ENCODE measurements around the gene FUT3.

FUT3 gene

GRCh38 chr19:5851302-5851701, at the start of gene FUT3:
TSS of gene FUT3 (minus strand) at chr19:5851449.
- no peak for TF ChIP-seq CTCF (IDR thresholded peaks at IDR 0.05; ENCODE audit: insufficient read depth, low read depth, low read length, missing control alignments)
- H3K4me3 ChIP-seq (ENCODE audit: low read depth, low read length) = no peak within 1 kb of the TSS
- DNase-seq (ENCODE audit: low read depth) = no peak

GRCh38 chr19:5900976-5901375, 49.7 kb upstream of the FUT3 start:
- DNase-seq (ENCODE audit: low read depth) = no peak
- TF ChIP-seq CTCF (IDR thresholded peaks at IDR 0.05; ENCODE audit: insufficient read depth, low read depth, low read length, missing control alignments) = no peak
- no peak overlapping the region for H3K4me3 ChIP-seq (ENCODE audit: low read depth, low read length)

GRCh38 chr19:5899728-5900526, 48.7 kb upstream of the FUT3 start:
- TF ChIP-seq CTCF (IDR thresholded peaks at IDR 0.05; ENCODE audit: insufficient read depth, low read depth, low read length, missing control alignments) = no peak
- no peak for DNase-seq (ENCODE audit: low read depth)
- H3K4me3 ChIP-seq (ENCODE audit: low read depth, low read length) = no peak overlapping the region

DNA sequence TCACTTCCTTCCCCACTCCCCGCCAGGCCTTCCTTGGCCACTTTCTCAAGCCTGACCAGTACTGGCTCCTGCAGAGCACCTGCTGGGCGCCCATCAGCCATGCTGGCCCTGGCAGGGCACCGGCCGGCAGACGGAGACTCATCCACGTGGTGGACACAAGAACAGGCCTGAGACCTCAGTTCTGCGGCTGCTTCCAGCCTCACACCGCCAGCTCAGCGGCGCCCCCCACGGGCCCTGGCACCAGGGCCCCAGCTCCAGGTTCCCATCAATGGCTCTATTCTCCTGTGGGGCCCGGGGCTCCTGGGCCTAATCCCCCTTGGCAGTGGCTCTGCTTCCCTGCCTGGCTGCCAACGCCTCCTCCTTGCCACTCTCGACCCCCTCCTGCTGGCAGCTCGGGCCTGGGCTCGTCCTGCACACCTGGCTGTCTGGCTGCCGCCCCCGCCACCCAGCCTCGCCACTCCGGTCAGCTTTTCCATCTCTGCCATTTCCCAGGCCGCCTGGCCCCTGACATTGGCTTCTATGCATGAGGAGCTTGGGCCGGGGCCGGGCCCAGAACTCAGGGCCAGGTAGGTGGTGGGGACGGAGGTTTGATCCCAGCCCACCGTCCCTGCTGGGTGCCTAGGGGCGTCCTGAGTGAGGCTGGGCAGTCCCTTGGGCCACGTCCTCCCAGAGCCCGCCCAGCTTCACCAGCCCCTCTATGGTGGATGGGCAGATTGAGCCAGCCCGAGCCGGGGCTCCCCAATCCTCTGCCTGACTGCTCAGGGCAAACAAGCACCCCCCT, 46.1 kb upstream of the FUT3 start:
- H3K4me3 ChIP-seq (ENCODE audit: low read depth, low read length) = no peak overlapping the region
- DNase-seq (ENCODE audit: low read depth) = no peak
- TF ChIP-seq CTCF (IDR thresholded peaks at IDR 0.05; ENCODE audit: insufficient read depth, low read depth, low read length, missing control alignments) = no peak

GRCh38 chr19:5896365-5897076, 45.3 kb upstream of the FUT3 start:
- no peak overlapping the region for H3K4me3 ChIP-seq (ENCODE audit: low read depth, low read length)
- no peak for DNase-seq (ENCODE audit: low read depth)
- TF ChIP-seq CTCF (IDR thresholded peaks at IDR 0.05; ENCODE audit: insufficient read depth, low read depth, low read length, missing control alignments) = no peak

DNA sequence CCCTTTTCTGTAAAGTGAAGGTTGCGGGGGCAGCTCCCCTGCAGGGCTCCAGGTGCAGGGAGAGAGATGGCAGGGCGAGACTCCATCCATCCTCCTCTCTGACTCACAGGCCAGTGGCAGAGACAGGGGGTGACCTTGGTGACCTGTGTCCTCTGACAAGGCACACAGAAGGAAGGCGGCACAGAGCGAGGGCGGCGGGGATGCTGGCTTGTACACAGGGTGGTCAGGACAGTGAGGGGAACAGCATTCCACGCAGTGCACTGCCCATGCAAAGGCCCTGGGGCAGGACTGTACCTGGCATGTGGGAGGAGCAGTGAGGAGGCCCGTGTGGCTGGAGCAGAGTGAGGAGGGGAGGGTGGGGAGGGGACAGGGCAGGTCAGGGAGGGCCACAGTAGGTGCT, 44.6 kb upstream of the FUT3 start:
- TF ChIP-seq CTCF (IDR thresholded peaks at IDR 0.05; ENCODE audit: insufficient read depth, low read depth, low read length, missing control alignments) = no peak
- H3K4me3 ChIP-seq (ENCODE audit: low read depth, low read length) = no peak overlapping the region
- DNase-seq (ENCODE audit: low read depth) = no peak
